ENCODE measurements around the gene GAL3ST3.
"Not testable (repeated sequence)": the region's sequence is repeated elsewhere in the genome, so short reads cannot be mapped to it uniquely, and the experiment has no call there.

The GAL3ST3 gene

DNA sequence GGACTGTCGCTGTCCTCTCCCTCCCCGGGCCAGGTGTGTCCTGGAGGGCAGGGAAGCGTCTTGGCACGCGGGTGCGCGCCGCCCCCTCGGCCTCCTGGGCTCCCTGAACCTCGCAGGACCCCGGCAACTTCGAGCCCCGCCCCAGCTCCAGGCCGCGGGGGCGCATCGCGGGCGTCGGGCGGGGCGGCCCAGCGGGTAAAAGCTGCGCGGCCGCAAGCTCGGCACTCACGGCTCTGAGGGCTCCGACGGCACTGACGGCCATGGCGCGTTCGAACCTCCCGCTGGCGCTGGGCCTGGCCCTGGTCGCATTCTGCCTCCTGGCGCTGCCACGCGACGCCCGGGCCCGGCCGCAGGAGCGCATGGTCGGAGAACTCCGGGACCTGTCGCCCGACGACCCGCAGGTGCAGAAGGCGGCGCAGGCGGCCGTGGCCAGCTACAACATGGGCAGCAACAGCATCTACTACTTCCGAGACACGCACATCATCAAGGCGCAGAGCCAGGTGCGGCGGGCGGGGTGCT, 37.1 kb downstream of the GAL3ST3 start, which contains the start of gene CST6:
Gene CST6, plus strand, starts transcription at position 224 of the 519 bp plus-strand sequence. Its CDS starts 37 bp downstream, at position 261.
- no peak for DNase-seq

GRCh38 chr11:66011239-66011784, 37.6 kb downstream of the GAL3ST3 start:
- DNase-seq: no peak

GRCh38 chr11:66010036-66010435, 38.9 kb downstream of the GAL3ST3 start:
- DNase-seq: not testable (repeated sequence)

- DNase-seq: no peak
Observed at GRCh38 chr11:66008468-66009101, 40.4 kb downstream of the GAL3ST3 start.

- DNase-seq: no peak
Observed at GRCh38 chr11:66008095-66008467, 40.9 kb downstream of the GAL3ST3 start.

GRCh38 chr11:66007201-66007634, 41.7 kb downstream of the GAL3ST3 start:
- DNase-seq: no peak

DNA sequence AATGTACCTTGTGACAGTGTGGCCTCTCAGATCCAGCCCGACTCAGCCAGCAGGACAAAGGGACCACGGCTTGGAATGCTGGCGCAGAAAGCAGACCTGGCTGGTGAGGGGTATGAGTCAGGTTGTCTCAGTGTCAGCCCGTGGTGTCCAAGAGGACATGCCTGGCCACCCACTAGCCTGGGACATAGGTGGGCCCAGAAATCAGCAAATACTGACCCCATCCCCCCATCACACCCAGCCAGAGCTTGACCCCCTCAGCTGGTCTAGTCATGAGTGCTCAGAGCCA, 42.1 kb downstream of the GAL3ST3 start:
- no peak for DNase-seq

GRCh38 chr11:66006134-66006890, 42.6 kb downstream of the GAL3ST3 start:
- DNase-seq: no peak

DNA sequence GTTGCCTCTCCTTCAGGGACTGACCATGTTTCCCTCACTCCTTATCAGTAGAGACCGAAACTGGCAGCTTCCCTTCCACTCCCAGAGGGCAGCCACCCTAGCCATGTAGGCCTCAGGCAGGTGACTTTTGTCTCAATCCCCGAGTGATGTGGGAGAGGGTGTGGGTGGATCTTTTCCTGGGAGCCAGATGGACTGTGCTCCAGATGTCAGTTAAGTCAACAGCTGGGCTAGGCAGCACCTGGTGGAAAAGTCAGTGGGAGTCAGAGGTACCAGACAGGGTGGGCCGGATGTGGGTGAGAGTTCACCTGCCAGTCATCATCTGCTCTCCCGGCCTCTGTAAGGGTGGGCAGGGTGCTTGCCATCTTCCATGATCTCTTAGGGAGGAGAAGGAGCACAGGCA, 44.8 kb downstream of the GAL3ST3 start:
- DNase-seq: no peak

DNA sequence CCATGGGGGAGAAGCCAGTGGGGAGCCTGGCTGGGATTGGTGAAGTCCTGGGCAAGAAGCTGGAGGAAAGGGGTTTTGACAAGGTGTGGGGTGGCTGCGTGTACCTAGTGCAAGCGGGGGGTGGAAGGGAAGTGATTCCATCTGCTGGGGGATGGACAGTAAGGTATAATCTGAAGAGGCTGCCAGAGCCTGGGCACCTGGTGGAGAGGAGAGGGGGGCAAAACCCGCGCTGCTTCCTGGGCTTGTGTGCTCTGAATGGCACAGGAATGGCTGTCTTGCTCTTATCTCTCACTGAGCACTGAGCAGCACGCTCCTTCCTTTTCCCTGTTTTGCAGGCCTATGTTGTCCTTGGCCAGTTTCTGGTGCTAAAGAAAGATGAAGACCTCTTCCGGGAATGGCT, 45.7 kb downstream of the GAL3ST3 start:
- DNase-seq: no peak

- no peak for DNase-seq
Observed at GRCh38 chr11:66002648-66003225, 46.2 kb downstream of the GAL3ST3 start.

DNA sequence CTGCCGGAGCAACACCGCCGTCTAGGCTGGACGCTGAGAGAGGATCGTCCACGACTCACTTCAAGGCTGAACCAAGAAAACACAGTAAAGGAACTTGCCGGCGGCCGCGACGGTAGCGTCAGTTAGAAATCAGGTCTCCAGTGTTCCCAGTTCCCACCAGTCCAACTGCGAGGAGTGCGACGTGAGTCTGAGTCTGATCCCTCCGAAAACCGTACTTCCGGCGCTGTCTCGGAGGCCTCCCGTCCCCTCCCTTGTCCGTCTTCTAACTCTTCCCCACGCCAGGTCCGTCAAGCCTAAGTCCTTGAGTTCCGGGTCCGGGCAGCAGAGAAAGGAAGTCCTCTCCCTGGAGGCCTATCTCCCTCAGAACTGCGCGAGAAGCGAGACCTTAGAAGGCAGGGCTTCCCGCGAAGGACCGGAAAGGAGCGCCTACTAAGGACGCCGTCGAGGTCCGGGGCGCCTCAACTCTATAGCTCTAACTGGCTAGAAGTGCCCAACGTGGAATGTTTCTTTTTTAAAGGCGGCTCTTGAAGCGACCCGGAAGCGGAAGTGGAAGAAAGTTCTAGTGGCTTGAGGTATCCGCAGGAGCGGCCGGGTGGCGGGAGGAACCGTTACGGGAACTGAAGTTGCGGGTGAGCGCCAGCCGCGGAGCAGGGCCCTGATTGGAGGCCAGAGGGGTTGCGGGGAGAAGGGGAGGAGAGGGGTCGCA, 46.9 kb downstream of the GAL3ST3 start, which contains the start of the genes BANF1 and EIF1AD:
Gene BANF1, plus strand, starts transcription at position 562 of the 706 bp plus-strand sequence. CDS start 748 bp downstream, outside the sequence.
Gene EIF1AD, minus strand, starts transcription at position 216 of the 706 bp plus-strand sequence. CDS start 1,768 bp downstream, outside the sequence.
- DNase-seq: peak; percentile 99

GRCh38 chr11:65997286-65997685, 51.7 kb downstream of the GAL3ST3 start:
- DNase-seq: no peak

DNA sequence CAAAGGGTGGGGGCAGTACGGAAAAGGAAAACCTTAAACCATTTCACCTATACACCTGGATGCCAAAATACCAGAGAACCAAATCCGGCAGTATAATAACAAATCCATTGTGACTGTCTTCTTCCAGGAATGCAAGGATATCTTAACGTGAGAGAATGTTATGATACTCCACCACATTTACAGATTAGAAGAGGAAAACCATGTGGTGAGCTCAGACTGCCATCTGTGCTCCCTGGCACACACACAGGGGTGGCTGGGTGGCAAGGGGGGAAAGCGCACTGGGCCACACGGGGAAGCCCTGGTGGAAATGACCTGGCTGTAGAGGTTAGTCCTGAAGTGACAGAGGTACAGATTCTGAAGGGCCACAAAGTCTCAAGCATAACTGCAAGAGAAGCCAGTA, 56.9 kb downstream of the GAL3ST3 start:
- no peak for DNase-seq

Data from eye (tissue), 1 donor.